Right ventricle myocardium superior (tissue), 1 donor: ENCODE measurements around the gene FUOM. TPM values are rescaled to one million over a fixed set of nuclear protein-coding genes. Genes with fewer than 3 reads are reported as not detected.
"Not testable (repeated sequence)": the region's sequence is repeated elsewhere in the genome, so short reads cannot be mapped to it uniquely, and the experiment has no call there.

Experiments used
- ATAC-seq: fragments of 200-7000 bp; cut with Tn5 transposase; one replicate; pipeline ENCODE4 v1.9.1; 2020; ENCODE audit warnings: mild to moderate bottlenecking; ENCODE audit not compliant: poor library complexity
- DNase-seq: peaks from one replicate; pipeline ENCODE4 v3.0.0-alpha.2; 2020
- intact Hi-C: fragments of 100-400 bp; cut with DNase I; formaldehyde crosslinking; loops from one replicate; pipeline ENCODE4 v1.11.2; 2022
- total RNA-seq: library from RNA; stranded (reverse); fragmentation: NEBNext Ultra II Directional; extraction: Animal tissue kit (Norgen Biotek cat#: 25700); gene quantifications from one replicate; pipeline ENCODE4 v1.2.1, GENCODE V29; 2021
- donor health status: DM: no; HTN: yes; CAD: no; lungs with severe emphysema.

Gene FUOM
- total RNA-seq, 1 donor from 2014 or later = 7.4 TPM

GRCh38 chr10:133373174-133374090 is 15.6 kb upstream of the FUOM start, which contains the start of gene ECHS1:
TSS of gene ECHS1 (minus strand) at chr10:133373354. CDS start at chr10:133373333, 21 bp downstream.
- intact Hi-C loops = no loop called here
- DNase-seq (peak; percentile 99), ATAC-seq (peak; percentile 99)

- DNase-seq (no peak), ATAC-seq (peak; percentile 1)
- intact Hi-C loops = no loop called here
Observed at GRCh38 chr10:133372507-133372906, 14.7 kb upstream of the FUOM start.

DNA sequence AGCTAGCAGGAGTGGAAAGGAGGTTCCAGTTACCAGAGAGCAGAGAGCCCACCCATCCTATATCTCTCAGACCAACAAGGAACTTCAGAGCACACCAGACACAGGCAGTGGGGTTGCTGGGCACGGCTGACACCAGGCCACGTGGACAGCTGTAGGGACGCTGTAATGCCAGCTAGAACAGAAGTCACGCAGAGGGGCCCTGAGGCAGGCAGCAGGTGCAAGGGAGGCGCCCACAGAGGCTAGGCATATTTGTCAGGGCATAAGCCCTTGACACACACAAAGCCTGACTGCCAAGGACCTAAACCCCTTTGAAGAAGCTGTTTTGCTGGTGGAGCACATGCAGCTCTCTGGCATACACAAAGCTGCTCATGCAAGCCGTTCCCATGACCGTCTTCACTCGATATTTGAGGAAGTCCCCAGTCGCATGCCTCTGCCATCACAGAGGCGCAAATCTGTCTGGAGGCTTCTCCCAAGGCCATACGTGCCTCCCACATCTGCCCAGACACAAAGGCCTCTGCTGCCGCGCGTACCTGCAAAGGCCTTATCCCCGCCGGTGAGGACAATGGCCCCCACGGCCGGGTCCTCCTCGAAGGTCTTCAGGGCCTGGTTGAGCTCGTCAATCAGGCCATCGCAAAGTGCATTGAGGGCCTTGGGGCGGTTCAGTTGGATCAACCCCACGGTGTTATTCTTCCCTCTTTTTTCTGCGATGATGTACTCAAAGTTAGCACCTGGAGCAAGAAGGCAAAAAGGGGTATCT is 12.4 kb upstream of the FUOM start:
- intact Hi-C loops = no loop called here
- ATAC-seq (no peak), DNase-seq (no peak)

DNA sequence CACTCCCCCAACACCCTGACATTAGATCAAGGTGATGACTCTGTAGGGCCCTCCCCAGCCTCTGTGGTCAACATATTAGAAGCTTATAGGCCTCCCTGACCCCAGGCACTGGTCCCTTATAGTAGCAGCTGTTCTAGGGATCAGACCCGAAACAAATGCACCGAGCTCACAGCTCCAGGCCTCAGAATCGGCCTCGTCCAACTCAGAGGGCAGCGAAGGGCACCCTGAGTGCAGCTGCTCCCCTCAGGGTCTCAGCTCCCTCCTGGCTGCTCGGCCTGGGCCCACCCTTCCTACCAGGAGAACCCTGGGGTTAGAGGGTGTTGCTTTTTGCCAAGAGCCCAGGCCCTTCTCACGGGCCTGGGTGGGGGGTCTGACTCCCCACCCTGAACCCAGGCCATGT is 10.3 kb upstream of the FUOM start:
- intact Hi-C loops = no loop called here
- no peak for DNase-seq
- ATAC-seq = no peak

- ATAC-seq, DNase-seq, intact Hi-C loops: not testable (repeated sequence)
Observed at GRCh38 chr10:133367461-133367860, 9.6 kb upstream of the FUOM start.

DNA sequence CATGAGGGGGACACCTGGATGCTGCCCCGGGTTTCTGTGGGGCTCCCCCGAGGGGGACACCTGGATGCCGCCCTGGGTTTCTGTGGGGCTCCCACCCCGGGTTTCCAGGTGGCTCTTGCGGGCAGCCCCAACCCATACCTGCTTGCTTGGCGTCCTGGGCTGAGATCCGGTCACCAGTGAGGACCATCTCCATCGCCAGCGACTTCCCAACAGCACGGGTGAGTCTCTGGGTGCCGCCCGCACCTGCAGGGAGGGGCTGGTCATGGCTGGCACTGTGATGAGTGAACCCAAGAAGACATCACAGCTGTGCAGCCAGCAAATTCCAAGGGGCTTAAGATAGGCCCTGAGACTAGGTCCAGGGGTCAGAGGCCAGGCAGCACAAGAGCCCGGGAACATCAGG is 8.9 kb upstream of the FUOM start:
- intact Hi-C loops = no loop called here
- DNase-seq = no peak
- no peak for ATAC-seq

DNA sequence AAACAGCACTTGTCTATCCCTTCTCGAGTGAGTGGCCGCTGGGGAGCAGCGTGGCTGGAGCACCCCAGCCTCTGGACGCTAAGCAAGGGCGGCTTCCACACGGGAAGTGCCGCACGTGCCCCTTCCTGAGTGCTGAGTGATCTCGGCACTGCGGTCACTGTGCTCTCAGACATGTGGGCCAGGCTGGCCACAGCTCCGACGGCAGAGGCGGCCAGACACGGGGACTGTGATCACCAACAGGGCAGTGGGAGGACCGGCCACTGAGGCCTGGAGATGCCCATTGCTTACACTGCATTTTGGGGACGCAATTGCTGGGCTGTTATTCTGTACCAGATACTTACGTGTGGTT is 8.3 kb upstream of the FUOM start:
- intact Hi-C loops = no loop called here

GRCh38 chr10:133365461-133366129 is 7.8 kb upstream of the FUOM start:
- no peak for ATAC-seq
- intact Hi-C loops = no loop called here
- DNase-seq = no peak

More for the DNA sequence above, 8.3 kb upstream of the FUOM start:
- no peak for ATAC-seq
- DNase-seq = no peak

DNA sequence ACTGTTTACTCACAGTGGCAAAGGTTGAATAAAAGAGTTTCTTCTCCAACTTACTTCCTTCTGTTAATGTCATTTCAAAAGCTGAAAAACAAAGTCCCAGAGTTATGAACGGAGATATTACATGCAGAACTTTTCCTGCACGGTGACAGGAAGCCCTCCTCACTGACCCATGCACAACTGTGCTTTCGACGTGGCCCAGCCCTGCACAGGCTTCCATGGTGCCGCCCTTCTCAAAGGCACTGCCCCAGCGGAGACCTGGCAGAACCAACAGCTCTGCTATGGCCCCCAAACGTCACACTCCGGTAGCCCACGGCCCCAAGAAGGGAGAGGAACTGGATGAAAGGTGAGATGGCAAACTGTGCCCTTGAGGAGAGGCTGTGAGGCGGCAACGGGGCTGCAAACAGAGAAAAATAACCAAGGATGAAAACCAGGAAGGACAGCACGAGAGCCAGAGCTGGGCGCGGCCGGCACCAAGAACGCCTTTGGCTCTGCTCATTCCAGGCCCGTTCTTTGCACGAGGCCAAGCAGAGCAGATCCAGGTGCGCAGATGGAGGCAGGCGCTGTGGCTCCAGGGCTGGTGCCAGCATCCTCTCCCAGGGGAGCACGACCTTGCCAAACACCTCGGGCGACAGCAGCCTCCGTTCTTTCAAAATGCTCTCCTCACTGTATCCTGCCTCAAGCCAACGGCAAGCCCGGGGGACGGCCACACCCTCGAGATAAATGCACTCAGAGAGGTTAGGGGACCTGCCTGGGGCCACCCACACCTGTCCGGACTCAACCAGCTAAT is 7.0 kb upstream of the FUOM start:
- ATAC-seq (no peak), DNase-seq (peak; percentile 33)
- intact Hi-C loops = no loop called here

DNA sequence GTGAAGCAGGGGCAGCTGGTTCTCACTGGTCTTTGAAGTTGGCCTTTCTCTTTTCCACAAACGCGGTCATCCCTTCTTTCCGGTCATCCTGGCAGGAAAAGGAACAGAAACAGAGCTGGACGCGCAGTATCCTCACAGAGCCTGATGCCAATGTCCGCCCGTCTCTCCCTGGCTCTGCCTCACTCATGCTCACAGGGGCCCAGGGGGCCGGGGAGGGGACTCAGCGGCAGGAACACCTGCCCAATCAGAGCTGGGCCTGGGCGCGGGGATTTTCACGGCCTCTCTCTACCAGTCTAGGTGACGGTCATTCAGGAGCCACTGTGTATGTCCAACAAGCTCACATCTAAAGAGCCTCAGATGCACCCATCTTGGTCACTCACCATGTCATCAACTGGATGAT is 5.0 kb upstream of the FUOM start:
- intact Hi-C loops = no loop called here
- DNase-seq = peak; percentile 32
- no peak for ATAC-seq

- ATAC-seq = no peak
- intact Hi-C loops = no loop called here
- no peak for DNase-seq
Observed at GRCh38 chr10:133361773-133362441, 4.1 kb upstream of the FUOM start.

DNA sequence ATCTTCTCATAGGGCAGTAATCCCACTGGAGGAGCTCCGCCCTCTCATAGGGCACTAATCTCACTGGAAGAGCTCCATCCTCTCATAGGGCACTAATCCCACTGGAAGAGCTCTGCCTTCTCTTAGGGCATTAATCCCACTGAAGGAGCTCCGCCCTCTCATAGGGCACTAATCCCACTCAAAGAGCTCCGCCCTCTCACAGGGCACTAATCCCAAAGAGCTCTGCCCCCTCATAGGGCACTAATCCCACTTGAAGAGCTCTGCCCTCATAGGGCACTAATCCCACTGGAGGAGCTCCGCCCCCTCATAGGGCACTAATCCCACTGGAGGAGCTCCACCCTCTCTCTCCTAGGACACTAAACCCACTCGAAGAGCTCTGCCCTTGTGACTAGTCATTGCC is 3.4 kb upstream of the FUOM start:
- DNase-seq (no peak), ATAC-seq (no peak)
- intact Hi-C loops = no loop called here

- DNase-seq (no peak), ATAC-seq (no peak)
- intact Hi-C loops = no loop called here
Observed at GRCh38 chr10:133359972-133360610, 2.3 kb upstream of the FUOM start.

- no peak for DNase-seq
- intact Hi-C loops = no loop called here
- ATAC-seq = no peak
Observed at GRCh38 chr10:133359554-133359971, 1.7 kb upstream of the FUOM start.

DNA sequence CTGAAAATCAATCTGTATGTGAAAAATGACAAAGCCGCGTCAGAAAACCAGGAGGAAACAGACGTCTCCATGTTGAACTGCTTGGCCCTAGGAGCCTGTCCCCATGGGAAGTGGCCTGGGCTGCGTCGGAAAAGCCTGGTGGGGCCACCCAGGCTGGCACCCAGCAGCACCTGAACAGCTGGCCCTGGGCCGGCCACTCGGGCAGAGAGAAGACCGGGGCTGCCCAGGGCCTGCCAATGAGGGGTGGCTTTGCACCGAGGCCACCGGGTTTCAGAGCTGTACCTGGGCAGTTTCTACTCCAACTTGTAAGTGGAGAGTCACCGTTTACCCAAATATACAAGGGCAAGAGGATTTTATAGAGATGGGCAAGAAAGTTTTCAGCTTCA is 1.1 kb upstream of the FUOM start:
- intact Hi-C loops = no loop called here
- DNase-seq (no peak), ATAC-seq (no peak)

DNA sequence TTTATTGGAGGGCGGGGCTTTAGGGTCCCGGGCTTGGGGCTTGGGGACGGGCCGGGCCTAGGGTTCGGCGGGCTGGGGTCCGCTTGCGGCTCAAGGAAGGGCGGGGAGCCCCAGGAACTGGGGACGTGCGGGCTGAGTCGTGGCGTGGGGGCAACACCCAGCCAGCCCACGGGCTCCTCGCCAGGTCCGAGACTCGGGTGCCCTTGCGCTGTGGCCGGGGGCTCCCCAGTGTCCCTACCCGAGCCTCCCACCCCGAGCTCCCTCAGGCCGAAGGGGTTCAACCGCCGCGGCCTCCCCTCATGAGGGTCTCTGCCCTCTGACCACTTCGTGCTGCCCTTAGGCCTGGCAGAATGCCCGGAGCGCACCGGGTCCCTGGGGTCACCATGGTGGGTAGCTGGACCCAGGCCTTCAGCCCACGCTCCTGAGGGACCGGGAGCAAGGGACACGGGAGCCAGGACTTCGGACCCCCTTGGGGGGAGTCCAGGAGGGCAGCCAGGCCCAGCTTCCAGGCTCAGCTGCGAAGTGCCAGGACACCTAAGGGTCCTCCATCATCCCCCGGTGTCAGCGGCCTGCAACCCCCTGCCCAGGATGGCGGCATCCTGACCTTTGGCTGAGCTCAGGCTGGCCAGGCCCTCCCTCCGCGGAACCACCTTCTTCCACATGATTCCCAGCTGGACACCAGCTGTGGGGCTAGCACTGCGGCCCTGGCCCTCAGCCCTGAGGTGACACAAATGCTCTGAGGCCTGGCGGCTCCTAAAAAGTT is 524 bp upstream of the FUOM start:
- peak; percentile 61 for DNase-seq
- intact Hi-C loops = no loop called here
- peak; percentile 42 for ATAC-seq
